ENCODE measurements around the gene EPS8L2. TPM values are rescaled to one million over a fixed set of nuclear protein-coding genes. Genes with fewer than 3 reads are reported as not detected.
"Not testable (repeated sequence)": the region's sequence is repeated elsewhere in the genome, so short reads cannot be mapped to it uniquely, and the experiment has no call there.

Gene EPS8L2
- total and polyA plus RNA-seq, 2 of the 4 experiments (the other 2 are of a cell fraction), result 17.2 to 39.4 TPM

DNA sequence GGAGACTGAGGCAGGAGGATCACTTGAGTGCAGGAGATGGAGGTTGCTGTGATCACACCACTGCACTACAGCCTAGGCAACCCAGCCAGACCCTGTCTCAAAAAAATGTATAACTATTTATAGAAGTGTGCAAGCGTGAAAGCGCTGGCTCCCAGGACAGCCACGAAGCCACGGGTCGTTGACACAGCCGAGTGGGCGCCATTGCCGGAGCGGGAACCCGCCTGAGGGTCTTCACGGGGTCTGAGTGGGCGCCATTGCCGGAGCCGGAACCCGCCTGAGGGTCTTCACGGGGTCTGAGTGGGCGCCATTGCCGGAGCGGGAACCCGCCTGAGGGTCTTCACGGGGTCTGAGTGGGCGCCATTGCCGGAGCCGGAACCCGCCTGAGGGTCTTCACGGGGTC, 28.5 kb downstream of the EPS8L2 start:
- H4K5ac ChIP-seq (ENCODE audit: low read depth, low read length); dilution Hi-C loops (cut with HindIII; ENCODE audit: low sequenced_read_pairs, unreplicated experiment); CTCF ChIA-PET; H3K36me3 ChIP-seq (ENCODE audit: control insufficient read depth, insufficient read depth, low read length); H2BK5ac ChIP-seq (ENCODE audit: low read depth, low read length, poor library complexity, severe bottlenecking); H3K27ac ChIP-seq (ENCODE audit: insufficient read depth, low read length); H3K79me1 ChIP-seq (ENCODE audit: low read depth in 1 of 2, low read length in 2 of 2); H2AK5ac ChIP-seq (ENCODE audit: low read depth, low read length); H3K9me3 ChIP-seq (ENCODE audit: control insufficient read depth, insufficient read depth, low read length); DNase-seq; in situ Hi-C loops (cut with MboI; ENCODE audit: low sequenced_read_pairs); H2AFZ ChIP-seq (replicated peaks; ENCODE audit: low read length, poor library complexity); H3K4ac ChIP-seq (ENCODE audit: low read depth, low read length); H3K23ac ChIP-seq (ENCODE audit: low read depth, low read length); H2BK20ac ChIP-seq (ENCODE audit: low read depth, low read length); H3K9ac ChIP-seq (ENCODE audit: low read depth, low read length); H3K4me2 ChIP-seq (ENCODE audit: low read depth, low read length); H4K91ac ChIP-seq (ENCODE audit: insufficient read depth, low read depth, low read length); H4K8ac ChIP-seq (ENCODE audit: low read depth in 2 of 2, low read length in 2 of 2); H3K4me3 ChIP-seq (ENCODE audit: insufficient read depth, low read depth, low read length); H3K4me1 ChIP-seq (ENCODE audit: control insufficient read depth, insufficient read depth, low read length); POLR2A ChIA-PET (ENCODE audit: unreplicated experiment); H3K14ac ChIP-seq (replicated peaks; ENCODE audit: low read depth, low read length); H3K18ac ChIP-seq (ENCODE audit: low read depth, low read length); H3K56ac ChIP-seq (ENCODE audit: extremely low read depth, insufficient read depth, low read length); H3K9me1 ChIP-seq (ENCODE audit: insufficient read depth, low read length); ATAC-seq (ENCODE audit: low read depth); H4K20me1 ChIP-seq (ENCODE audit: insufficient read depth, low read length); H2BK120ac ChIP-seq (ENCODE audit: low read depth, low read length); H2AK9ac ChIP-seq (replicated peaks; ENCODE audit: low read depth, low read length, poor library complexity); intact Hi-C loops (cut with micrococcal nuclease); H2BK15ac ChIP-seq (ENCODE audit: low read depth, low read length); BruUV-seq (replicated peaks): not testable (repeated sequence)
- H3K27me3 ChIP-seq (ENCODE audit: control insufficient read depth, insufficient read depth, low read length), result peaks cover 17% of the 10 kb centered on the region; the same call in 1 of the 2 replicates
- WGBS, 2 experiments (ENCODE audit: extremely low coverage in 2 of 2, insufficient read length in 1 of 2), result no CpG with 5 or more reads among the region's 26 CpGs
